Hematopoietic multipotent progenitor cell treated with erythropoietin and hydrocortisone succinate and interleukin-3 and kit ligand, for 15 days (in vitro differentiated cells): ENCODE measurements around the gene TMEM26.
"Not testable (repeated sequence)": the region's sequence is repeated elsewhere in the genome, so short reads cannot be mapped to it uniquely, and the experiment has no call there.

Experiments used
- DNase-seq: peaks from one replicate; pipeline ENCODE4 v3.0.0-alpha.2; 2015; ENCODE audit warnings: low spot score

The TMEM26 gene

DNA sequence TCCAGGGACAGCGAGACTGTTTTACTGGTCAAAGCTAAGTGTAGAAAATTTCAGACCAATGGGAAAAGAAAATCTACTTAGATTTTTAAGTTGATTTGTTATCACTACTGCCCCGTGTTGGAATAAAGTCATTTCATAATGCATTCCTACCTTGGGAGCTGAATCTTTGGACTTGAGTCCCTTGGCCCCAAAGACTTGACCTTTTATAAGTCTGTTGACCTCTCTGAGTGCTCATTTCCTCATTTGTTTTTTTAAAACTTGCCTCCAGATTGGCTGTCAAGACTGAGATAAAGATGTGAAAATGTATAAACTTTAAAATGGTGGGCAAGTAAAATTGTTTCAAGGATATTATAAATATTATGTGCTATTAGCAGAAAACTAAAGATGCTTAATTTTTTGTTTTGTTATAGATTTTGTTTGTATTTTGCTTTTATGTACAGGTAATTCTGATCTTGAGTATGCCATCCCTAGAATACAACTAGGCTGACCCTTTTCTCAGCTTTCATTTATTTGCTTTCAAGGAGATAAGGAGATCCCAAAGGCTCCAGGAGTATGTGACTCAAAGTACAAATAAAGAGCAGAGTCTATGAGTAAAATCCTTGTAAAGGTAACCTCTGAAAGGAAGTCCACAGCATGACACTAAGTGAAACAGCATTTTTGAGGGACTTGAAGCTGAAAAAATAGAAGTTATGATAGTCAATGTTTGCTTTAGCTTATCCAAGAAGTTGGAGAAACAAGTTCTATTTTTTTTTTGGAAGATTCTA is 54.6 kb downstream of the TMEM26 start:
- DNase-seq, result no peak

DNA sequence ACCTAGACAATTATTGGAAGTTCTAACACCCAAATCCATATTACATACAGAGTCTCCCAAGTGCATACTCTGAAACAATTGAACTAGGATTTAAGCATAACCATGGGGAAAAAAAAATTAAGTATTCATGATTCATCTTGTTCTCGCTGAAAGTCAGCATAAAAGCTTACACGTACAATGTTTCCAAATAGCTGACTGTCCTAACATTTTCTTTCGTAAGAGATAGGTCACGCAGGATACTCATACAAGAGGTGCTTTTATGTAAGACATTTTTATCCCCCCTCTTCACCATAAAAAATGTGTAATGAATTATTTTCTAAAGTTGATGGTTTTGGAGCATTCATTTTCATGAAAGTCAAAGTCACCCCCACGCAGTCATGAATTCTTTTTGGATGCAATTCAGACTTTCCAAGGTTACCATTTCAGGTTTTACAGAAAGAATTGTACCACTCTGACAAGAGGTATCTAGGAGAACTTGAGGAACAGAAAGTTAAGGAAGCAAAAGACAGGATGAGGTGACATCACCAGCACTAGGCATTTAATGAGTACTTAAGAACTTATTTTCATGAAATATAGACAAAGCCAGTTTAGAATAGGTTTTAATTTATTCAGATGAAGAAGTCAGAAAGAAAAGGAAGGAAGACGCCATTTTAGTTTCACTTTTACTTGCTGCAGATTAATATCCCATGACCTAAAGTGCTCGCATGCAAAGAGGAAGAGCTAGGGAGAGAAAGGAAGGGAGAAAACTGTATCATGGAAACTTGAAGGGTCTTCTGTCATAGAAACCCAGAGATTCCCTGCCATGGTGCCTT is 55.8 kb downstream of the TMEM26 start:
- no peak for DNase-seq

DNA sequence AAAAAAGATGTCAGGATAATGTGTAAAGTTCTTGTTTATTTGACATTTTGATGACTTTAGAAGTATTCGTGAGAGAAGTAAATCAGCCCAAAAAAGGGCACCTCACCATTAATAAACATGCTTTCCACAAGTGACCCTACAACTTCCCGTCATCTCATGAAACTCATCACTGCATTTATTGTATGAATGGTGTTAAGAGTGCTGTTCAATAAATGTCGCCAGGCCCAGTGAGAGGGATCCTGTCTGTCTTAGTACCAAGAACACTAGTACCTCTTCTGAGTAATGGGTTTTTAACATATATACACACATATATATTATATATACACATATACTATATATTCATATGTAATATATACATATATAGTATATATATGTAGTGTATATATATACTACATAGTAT is 61.9 kb downstream of the TMEM26 start:
- no peak for DNase-seq

DNA sequence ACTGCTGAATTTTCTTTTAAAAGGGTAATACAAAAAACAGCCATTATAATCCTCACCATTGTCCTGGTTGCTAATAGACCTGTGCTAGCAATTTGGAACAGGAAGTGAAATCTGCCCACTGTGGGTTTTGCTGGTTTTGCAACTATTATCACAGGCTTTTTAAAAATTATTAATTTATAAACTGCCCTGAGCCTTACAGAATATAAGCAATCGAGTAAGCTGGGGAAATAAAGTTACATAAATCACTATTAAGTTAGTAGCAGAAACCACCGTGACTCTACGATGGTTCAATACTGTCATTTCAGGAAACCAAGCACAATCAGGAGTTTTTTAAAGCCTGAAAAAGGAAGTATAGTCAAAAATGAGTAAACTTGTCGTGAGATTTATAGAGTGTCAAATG is 62.3 kb downstream of the TMEM26 start:
- no peak for DNase-seq

DNA sequence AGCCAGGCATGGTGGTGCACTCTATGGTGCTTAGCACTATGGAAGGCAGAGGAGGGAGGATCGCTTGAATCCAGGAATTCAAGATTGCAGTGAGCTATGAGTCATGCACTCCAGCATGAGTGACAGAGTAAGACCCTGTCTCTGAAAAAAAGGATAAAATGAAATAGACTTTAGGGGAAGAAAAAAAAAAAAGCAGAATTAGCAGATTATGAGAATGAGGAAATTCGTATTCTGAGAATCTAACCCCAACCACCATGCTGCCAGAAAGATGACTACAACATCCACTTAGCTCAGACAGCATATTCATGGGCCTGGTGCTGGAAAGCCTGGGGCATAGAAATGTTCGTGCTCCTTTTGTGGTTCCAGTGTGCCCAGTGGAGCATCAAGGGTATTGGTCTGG is 63.3 kb downstream of the TMEM26 start:
- no peak for DNase-seq

DNA sequence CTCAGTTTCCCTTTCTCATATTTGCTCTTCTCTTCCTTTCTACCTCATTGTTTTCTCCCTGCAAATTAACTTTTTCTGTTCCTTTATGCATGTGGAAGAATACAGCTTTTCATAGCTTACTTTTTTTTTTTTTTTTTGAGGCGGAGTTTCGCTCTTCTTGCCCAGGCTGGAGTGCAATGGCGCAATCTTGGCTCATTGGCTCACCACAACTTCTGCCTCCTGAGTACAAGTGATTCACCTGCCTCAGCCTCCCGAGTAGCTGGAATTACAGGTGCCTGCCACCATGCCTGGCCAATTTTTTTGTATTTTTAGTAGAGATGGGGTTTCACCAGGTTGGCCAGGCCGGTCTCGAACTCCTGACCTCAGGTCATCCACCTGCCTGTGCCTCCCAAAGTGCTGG is 64.2 kb downstream of the TMEM26 start:
- not testable (repeated sequence) for DNase-seq

DNA sequence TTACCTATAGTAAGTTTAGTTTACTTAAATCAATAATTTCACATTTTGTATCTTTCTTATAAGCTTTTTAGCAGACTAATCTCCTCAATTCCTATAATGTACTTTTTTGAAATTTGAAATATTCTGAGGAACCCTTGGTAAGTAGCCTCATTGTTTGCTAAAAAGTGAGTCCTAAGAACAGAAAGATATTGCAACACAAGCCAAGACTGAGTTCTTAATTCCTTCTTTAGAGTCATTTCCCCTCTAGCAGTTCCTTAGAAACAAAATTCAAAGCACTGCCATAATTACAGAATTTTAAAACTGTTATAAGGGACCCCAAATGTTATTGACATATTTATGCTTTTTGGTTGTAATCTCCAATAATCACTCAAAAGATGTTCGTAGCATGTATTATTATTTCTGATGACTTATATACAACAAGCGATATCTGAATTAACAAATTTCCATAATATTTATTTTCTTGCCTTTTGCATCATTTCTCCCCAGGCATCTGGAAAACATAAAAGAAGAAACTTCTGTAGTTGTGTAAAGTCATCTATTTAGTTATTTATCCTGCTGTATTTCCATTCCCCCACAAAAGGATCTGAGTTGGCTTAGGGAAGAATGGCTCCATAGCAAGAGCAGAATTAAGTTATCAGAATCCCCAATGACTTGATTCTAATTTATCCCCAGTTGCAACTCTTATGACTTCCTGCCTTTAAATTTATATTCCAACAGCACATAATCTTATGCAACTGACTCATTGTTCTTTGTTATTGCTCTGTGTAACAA is 67.8 kb downstream of the TMEM26 start:
- no peak for DNase-seq

DNA sequence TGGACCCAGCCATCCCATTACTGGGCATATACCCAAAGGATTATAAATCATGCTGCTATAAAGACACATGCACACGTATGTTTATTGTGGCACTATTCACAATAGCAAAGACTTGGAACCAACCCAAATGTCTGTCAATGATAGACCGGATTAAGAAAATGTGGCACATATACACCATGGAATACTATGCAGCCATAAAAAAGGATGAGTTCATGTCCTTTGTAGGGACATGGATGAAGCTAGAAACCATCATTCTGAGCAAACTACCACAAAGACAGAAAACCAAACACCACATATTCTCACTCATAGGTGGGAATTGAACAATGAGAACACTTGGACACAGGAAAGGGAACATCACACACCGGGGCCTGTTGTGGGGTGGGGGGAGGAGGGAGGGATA is 72.0 kb downstream of the TMEM26 start:
- not testable (repeated sequence) for DNase-seq

DNA sequence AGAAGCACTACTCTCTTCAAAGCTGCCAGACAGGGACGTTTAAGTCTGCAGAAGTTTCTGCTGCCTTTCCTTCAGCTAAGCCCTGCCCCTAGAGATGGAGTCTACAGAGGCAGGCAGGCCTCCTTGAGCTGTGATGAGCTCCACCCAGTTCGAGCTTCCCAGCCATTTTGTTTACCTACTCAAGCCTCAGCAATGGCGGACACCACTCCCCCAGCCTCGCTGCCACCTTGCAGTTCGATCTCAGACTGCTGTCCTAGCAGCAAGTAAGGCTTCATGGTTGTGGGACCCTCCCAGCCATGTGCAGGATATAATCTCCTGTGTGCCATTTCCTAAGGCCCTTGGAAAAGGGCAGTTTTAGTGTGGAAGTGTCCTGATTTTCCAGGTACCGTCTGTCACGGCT is 74.3 kb downstream of the TMEM26 start:
- no peak for DNase-seq

DNA sequence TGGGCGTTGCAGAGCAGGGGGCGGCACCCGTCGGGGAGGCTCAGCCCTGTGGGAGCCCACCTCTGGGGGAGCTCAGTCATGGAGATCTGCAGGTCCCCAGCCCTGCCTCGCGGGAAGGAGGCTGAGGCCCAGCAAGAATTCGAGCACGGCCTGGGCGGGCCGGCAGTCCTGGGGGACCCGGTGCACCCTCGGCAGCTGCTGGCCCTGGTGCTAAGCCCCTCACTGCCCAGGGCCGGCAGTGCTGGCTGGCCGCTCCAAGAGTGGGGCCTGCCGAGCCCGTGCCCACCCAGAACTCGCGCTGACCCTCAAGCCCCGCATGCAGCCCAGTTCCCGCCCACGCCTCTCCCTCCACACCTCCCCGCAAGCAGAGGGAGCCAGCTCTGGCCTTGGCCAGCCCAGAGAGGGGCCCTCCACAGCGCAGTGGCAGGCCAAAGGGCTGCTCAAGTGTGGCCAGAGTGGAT is 76.2 kb downstream of the TMEM26 start:
- no peak for DNase-seq

DNA sequence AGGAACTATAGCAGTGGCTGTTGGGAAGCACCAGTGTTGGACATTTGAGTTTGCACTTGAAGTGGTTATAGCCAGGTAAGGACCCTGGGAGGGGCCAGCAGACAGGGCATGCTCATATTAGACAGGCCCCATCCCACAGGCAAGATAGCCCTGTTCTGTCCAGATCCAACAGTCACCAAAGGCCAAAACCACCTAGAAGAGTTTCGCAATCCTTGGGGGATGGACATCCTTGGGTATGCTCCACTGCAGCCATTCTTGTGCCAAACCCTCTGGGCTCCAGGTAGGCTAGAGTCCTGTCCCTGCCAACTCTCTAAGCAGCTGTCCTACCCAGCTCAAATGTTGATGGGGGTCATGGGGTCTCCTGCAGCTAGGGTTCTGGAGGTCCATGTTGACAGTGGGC is 76.8 kb downstream of the TMEM26 start:
- no peak for DNase-seq

DNA sequence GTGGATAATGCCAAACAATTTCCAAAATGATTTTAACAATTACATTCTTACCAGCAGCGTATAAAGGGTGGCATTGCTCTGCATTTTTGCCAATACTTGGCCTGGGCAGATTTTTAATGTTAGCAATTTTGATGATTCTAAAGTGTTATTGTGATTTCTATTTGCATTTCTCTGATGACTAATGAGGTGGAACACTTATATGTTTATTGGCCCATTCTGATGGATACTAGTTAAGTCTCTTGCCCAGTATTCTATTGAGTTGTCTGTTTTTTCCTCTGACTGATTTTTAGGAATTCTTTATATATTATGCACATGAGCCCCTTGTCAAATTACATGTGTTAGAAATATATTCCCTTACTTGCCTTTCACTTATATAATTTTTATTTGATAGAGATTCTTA is 86.8 kb downstream of the TMEM26 start:
- no peak for DNase-seq

DNA sequence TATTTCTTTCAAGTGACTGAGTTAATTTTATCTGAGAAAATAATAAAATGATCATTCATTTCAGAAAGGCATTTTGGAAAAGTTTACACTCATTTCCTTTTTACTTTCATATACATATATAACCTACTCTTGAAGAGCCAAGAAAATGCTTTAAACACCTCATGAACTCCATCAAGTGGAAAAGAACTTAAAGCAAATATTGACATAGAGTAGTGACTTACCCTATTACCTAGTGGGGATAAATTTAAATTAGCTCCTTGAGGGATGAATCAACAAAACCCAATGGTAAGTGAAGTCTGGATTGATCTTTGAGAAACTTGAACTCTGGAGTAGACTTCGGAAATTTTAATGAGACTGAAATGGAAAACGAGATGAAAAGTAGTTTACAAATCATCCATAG is 88.6 kb downstream of the TMEM26 start:
- no peak for DNase-seq

DNA sequence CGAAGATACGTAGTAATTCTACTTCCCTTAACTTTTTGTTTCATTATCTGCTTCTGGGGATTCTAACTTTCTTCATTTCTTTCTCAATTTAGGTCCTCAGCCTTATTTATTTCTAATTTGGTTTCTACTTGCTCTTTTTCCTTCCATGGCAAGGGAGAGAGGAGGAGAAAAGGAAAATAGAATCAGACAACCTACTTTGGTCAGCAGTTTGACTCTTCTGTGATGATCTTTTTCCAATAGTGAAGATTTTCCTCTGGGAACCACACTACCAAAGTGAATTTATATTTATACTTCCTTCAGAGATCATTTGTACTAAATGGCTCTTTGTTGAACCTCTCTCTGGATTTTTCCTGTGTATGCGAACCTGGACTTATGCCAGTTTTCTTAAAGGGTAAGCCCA is 90.2 kb downstream of the TMEM26 start:
- DNase-seq, result no peak

DNA sequence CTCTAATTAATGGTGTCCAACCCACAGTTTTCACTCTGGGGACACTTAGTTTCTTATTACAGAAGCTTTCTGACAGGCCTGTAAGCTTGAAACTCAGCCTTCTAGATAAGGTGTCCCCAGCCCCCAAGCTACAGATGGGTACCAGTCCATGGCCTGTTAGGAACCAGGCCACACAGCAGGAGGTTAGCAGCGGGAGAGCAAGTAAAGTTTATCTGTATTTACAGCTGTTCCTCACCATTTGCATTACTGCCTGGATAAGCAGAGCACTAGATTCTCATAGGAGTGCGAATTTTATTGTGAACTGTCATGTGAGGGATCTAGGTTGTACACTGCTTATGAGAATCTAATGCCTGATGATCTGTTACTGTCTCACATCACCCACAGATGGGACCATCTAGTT is 93.7 kb downstream of the TMEM26 start:
- DNase-seq, result no peak

DNA sequence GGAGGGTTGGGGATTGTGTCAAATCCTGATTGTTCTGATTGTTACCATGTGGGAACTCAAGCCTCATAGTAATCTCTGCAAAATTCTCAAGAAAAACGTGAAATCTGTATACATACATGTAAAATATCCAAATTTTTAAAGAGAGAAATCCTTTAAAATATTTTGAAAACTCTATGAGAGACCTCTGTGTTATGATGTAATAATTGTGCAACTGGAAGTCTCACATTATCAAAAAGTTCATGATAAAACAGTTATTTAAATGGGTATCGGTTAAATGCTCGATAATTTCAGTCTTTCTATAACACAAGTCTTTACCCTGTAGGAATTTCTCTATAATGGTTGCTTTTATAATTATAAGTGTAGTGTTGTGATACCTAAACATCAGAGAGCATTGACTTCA is 95.5 kb downstream of the TMEM26 start:
- DNase-seq, result no peak
